ENCODE results near the gene MRPL19.

The MRPL19 gene

DNA sequence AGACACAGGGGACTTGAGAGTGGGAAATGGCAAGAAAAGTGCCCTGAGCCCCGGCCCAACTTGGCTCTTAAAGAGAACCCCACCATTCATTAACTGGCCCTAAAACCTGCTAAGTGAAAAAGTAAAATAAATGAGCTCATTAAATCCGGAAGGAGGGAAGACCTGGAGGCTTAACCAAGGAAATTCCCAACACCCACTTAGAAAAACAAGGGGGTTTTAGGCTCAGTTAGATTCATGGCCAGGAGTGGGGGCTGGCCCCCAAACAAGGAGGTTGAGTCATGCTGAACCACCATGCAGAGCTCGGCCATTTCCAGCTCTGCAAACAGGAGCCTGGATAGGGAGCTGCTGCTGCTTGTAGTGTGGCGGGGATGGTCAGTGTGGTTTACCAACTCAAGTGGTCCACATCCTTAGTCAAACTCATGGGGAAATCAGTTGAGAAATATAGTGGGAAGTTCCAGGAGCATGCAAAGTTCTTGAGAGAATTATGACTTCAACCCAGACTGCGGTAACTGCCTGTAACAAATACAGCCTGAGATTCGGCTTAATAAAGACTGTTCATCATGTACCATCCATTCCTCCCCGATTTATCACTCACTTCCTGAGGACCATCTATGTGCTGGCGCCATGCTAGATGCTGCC, 39.7 kb upstream of the MRPL19 start:
- Histone ChIP-seq H3K36me3 (ENCODE audit: control insufficient read depth, insufficient read depth, low read length) (no peaks in the 10 kb centered on the region), H3K4me1 (ENCODE audit: control insufficient read depth, insufficient read depth, low read length, poor library complexity, severe bottlenecking) (peaks cover 3% of the 10 kb centered on the region), H3K4me3 (ENCODE audit: insufficient read depth, low read depth, low read length, poor library complexity, severe bottlenecking) (no peak overlapping the region), H3K27me3 (replicated peaks; ENCODE audit: control insufficient read depth, insufficient read depth, low read length, poor library complexity, severe bottlenecking) (peaks cover 21% of the 10 kb centered on the region), H3K27ac (ENCODE audit: insufficient read depth, low read length, poor library complexity, severe bottlenecking) (no peak overlapping the region), H3K9me3 (ENCODE audit: control insufficient read depth, low read length) (no peaks in the 10 kb centered on the region)
- no peak for DNase-seq

DNA sequence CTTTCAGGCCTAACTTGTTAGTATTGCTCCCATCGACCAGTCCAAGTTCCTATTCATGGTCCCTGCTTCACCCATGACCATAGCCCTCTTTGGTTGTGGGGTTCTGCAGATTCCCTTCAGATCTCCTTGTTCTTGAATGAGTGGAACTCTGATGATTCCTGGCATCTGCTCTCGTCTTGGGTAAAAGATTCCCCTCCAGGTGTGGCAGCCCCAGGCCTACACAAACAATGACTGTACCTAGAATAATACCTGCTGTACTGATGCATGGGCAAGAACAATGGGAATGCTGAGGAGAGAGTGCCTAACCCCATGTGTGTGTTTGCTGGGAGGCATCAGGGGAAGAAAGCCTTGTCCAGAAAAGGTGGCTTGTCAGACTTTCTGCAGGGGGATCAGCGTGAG, 39.2 kb upstream of the MRPL19 start:
- Histone ChIP-seq H3K9me3 (ENCODE audit: control insufficient read depth, low read length) (no peaks in the 10 kb centered on the region), H3K27me3 (replicated peaks; ENCODE audit: control insufficient read depth, insufficient read depth, low read length, poor library complexity, severe bottlenecking) (peaks cover 21% of the 10 kb centered on the region), H3K36me3 (ENCODE audit: control insufficient read depth, insufficient read depth, low read length) (no peaks in the 10 kb centered on the region), H3K4me3 (ENCODE audit: insufficient read depth, low read depth, low read length, poor library complexity, severe bottlenecking) (no peak overlapping the region), H3K27ac (ENCODE audit: insufficient read depth, low read length, poor library complexity, severe bottlenecking) (no peak overlapping the region), H3K4me1 (ENCODE audit: control insufficient read depth, insufficient read depth, low read length, poor library complexity, severe bottlenecking) (peaks cover 3% of the 10 kb centered on the region)
- DNase-seq: no peak

DNA sequence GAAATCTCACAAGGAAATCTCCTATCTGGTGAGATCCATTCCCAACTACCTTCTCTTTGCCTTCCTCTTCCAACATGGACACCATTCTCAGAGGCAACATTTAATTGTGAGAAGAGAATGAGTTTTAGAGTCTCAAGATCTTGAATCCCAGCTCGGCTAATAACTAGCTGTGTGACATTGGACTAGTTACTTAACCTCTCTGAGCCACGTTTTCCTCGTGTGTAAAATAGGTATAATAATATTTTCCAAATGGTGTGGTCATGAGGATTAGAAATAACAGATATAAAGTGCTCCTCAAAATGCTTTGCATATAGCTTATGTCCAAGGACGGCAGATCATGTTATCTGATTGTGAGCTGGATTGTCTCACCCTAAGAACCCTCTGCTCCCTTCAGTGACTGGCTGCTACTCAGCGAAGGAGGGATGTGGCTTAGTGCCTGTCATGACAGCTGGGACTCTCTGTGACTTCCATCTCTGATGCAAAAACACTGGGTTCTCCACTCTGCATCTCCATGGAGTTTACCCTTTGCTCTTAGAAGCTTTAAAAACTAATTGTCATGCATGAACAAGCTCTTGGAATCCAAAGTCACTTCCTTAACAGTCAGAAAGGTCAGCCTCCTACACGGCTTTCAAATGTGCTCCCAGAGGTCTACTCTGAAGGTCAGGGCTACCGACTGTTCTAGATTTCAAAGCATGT, 38.4 kb upstream of the MRPL19 start:
- Histone ChIP-seq H3K27me3 (replicated peaks; ENCODE audit: control insufficient read depth, insufficient read depth, low read length, poor library complexity, severe bottlenecking) (peaks cover 21% of the 10 kb centered on the region), H3K9me3 (ENCODE audit: control insufficient read depth, low read length) (no peaks in the 10 kb centered on the region), H3K4me3 (ENCODE audit: insufficient read depth, low read depth, low read length, poor library complexity, severe bottlenecking) (no peak overlapping the region), H3K4me1 (ENCODE audit: control insufficient read depth, insufficient read depth, low read length, poor library complexity, severe bottlenecking) (peaks cover 3% of the 10 kb centered on the region), H3K36me3 (ENCODE audit: control insufficient read depth, insufficient read depth, low read length) (no peaks in the 10 kb centered on the region), H3K27ac (ENCODE audit: insufficient read depth, low read length, poor library complexity, severe bottlenecking) (no peak overlapping the region)
- DNase-seq: no peak

DNA sequence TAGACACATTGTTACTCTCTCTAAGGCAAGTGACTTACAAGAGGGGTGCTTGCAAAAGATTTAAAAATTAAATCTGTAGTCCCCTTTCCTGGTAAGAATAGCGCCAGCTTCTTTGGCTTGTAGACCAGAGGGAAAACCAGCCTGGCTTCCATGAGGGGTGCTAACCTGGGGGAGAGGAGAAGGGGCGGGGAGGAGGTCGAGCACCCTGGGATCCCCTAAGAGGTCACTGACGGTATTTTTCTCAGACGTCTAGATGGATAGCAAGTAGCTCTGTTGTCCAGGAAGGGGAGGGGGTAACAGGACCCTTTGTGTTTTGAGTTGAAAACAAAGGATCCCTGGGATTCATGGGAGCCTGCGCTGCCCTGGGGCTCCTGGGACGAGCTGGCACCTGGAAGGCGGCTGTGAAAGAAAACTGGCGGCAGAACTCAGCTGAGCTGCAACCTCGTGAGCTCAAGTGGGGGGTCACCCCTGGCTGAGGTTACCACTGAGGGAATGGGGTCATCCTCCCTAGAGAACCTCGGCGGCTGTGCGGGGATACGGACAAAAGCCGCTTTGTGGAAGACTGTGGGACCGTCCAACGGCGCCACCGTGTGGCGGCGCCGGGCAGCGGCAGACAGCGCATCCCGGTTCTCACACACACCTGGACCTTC, 37.8 kb upstream of the MRPL19 start:
- Histone ChIP-seq H3K9me3 (ENCODE audit: control insufficient read depth, low read length) (no peaks in the 10 kb centered on the region), H3K36me3 (ENCODE audit: control insufficient read depth, insufficient read depth, low read length) (no peaks in the 10 kb centered on the region), H3K4me3 (ENCODE audit: insufficient read depth, low read depth, low read length, poor library complexity, severe bottlenecking) (peak overlapping the region; percentile 22), H3K27ac (ENCODE audit: insufficient read depth, low read length, poor library complexity, severe bottlenecking) (no peak overlapping the region), H3K4me1 (ENCODE audit: control insufficient read depth, insufficient read depth, low read length, poor library complexity, severe bottlenecking) (peaks cover 3% of the 10 kb centered on the region), H3K27me3 (replicated peaks; ENCODE audit: control insufficient read depth, insufficient read depth, low read length, poor library complexity, severe bottlenecking) (peaks cover 21% of the 10 kb centered on the region)
- DNase-seq: peak in 1 of 3 donors; percentile 18

DNA sequence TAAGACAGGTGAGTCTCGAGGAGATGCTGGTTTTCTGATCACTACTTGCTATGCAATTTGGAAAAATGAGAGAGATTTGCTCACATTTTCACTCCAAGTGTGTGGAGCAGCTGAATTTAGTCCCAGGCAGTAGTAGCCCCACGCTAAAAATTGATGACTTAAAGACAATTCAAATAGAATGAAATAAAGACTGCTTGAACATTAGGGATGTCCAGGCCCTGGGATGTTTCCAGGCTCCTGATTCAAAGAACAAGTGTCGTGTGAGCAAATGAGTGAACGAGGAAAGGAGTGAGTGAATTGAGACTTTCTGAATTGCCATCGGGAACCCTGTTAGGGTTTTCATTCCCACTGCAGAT, 37.3 kb upstream of the MRPL19 start:
- no peak for DNase-seq
- Histone ChIP-seq H3K27ac (ENCODE audit: insufficient read depth, low read length, poor library complexity, severe bottlenecking) (no peak overlapping the region), H3K4me3 (ENCODE audit: insufficient read depth, low read depth, low read length, poor library complexity, severe bottlenecking) (no peak overlapping the region), H3K27me3 (replicated peaks; ENCODE audit: control insufficient read depth, insufficient read depth, low read length, poor library complexity, severe bottlenecking) (peaks cover 21% of the 10 kb centered on the region), H3K9me3 (ENCODE audit: control insufficient read depth, low read length) (no peaks in the 10 kb centered on the region), H3K36me3 (ENCODE audit: control insufficient read depth, insufficient read depth, low read length) (no peaks in the 10 kb centered on the region), H3K4me1 (ENCODE audit: control insufficient read depth, insufficient read depth, low read length, poor library complexity, severe bottlenecking) (peaks cover 3% of the 10 kb centered on the region)

DNA sequence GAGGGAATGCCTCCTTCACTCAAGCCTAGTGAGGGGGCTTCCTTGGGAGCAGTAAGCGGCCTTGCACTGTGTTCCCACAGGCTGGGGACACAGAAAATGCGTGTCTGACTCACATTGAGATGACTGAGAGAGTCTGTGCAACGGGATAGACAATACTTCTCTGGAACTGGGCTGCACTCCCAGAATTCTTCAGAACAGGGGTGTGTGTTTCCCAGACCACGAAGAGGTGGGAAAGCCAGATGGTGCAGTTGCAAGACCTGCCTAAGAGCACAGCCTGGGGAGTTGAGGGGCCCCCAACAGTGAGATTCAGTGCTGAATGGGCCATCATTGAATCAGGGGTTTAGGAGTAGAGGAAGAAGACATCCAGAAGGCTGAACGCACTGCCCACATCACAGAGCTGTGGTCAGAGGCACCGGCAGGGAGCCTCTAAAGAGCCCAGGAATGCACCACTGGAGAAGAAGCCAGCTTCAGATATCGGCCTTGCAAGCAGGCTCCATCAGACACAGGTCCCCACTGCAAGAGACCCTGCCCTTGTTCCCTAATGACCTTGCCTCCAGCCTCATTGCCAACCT, 36.6 kb upstream of the MRPL19 start:
- Histone ChIP-seq H3K27ac (ENCODE audit: insufficient read depth, low read length, poor library complexity, severe bottlenecking) (no peak overlapping the region), H3K9me3 (ENCODE audit: control insufficient read depth, low read length) (no peaks in the 10 kb centered on the region), H3K4me1 (ENCODE audit: control insufficient read depth, insufficient read depth, low read length, poor library complexity, severe bottlenecking) (peaks cover 3% of the 10 kb centered on the region), H3K27me3 (replicated peaks; ENCODE audit: control insufficient read depth, insufficient read depth, low read length, poor library complexity, severe bottlenecking) (peaks cover 21% of the 10 kb centered on the region), H3K36me3 (ENCODE audit: control insufficient read depth, insufficient read depth, low read length) (no peaks in the 10 kb centered on the region), H3K4me3 (ENCODE audit: insufficient read depth, low read depth, low read length, poor library complexity, severe bottlenecking) (no peak overlapping the region)
- DNase-seq: no peak

DNA sequence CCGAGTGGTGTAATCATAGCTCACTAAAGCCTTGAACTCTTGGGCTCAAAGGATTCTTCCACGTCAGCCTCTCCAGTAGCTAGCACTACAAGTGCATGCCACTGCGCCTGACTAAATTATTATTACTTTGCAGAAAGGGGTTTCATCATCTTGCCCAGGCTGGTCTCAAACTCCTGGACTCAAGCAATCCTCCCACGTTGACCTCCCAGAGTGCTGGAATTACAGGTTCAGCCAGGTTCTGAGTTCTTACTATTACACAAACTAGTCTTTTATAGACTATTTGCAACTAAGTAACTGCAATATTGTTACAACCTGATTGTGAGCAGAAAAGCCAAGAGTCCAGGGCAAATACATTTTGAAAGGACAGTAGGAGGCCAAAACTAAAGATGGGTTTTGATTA, 35.9 kb upstream of the MRPL19 start:
- Histone ChIP-seq H3K4me3 (ENCODE audit: insufficient read depth, low read depth, low read length, poor library complexity, severe bottlenecking) (no peak overlapping the region), H3K9me3 (ENCODE audit: control insufficient read depth, low read length) (no peaks in the 10 kb centered on the region), H3K36me3 (ENCODE audit: control insufficient read depth, insufficient read depth, low read length) (no peaks in the 10 kb centered on the region), H3K4me1 (ENCODE audit: control insufficient read depth, insufficient read depth, low read length, poor library complexity, severe bottlenecking) (peaks cover 3% of the 10 kb centered on the region), H3K27me3 (replicated peaks; ENCODE audit: control insufficient read depth, insufficient read depth, low read length, poor library complexity, severe bottlenecking) (peaks cover 18% of the 10 kb centered on the region), H3K27ac (ENCODE audit: insufficient read depth, low read length, poor library complexity, severe bottlenecking) (no peak overlapping the region)
- no peak for DNase-seq

DNA sequence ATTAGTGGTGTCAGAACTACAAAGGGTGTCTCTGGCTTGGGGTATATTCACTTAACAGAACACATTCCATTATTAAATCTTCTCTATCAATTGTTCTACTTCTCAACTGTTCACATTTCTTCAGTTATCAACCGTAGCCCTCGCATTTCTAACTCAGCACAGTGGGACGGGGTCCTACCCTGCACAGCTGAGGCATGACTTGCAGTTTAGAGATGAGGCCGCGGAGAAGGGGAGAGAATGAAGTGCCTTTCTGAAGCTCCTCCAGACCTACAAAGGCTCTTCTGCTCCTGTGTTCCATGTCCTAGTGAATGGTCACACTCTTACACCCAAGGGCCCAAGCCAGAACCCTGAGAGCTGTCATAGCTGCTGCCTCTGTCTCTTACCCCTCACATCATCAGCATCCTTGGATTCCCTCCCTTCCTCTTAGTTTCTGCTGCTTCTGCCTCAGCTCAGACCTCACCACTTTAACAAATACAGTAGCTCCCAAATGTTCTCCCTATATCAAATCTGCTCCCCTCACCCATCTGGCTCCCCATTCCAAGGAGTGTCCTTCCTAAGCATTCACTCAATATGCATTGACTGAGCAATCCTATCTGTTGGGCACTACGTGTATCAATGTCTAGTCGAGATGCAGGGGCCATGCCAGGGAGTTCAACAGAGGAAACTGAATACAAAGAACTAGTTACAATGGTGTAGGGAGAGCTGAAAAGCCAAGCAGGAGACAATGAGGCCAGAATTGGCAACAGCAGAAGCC, 34.3 kb upstream of the MRPL19 start:
- no peak overlapping the region for H3K4me3 ChIP-seq (ENCODE audit: insufficient read depth, low read depth, low read length, poor library complexity, severe bottlenecking)
- H3K27me3 ChIP-seq (replicated peaks; ENCODE audit: control insufficient read depth, insufficient read depth, low read length, poor library complexity, severe bottlenecking): peaks cover 15% of the 10 kb centered on the region
- no peaks in the 10 kb centered on the region for H3K36me3 ChIP-seq (ENCODE audit: control insufficient read depth, insufficient read depth, low read length)
- no peak for DNase-seq
- no peak overlapping the region for H3K27ac ChIP-seq (ENCODE audit: insufficient read depth, low read length, poor library complexity, severe bottlenecking)
- no peaks in the 10 kb centered on the region for H3K9me3 ChIP-seq (ENCODE audit: control insufficient read depth, low read length)
- peaks cover 3% of the 10 kb centered on the region for H3K4me1 ChIP-seq (ENCODE audit: control insufficient read depth, insufficient read depth, low read length, poor library complexity, severe bottlenecking)

DNA sequence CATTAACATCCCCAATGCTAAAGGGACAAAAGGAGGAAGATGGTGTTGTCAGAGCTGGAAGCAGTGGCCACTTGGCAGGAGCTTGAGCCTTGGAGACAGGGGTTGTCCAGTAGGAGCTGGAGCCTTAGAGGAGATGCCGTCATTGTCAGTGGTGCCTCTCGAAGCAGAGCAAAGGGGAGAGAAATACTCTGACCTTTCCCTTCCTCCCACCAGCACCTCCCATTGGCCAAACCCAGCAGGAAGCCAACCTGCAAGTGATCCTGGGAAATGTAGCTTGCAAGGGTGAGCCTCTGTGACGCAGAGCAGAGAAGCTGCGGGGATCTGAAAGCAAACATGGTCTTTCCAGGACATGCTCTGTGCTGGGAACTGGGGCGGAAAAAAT, 33.7 kb upstream of the MRPL19 start:
- no peak overlapping the region for H3K27ac ChIP-seq (ENCODE audit: insufficient read depth, low read length, poor library complexity, severe bottlenecking)
- no peaks in the 10 kb centered on the region for H3K36me3 ChIP-seq (ENCODE audit: control insufficient read depth, insufficient read depth, low read length)
- no peak overlapping the region for H3K4me3 ChIP-seq (ENCODE audit: insufficient read depth, low read depth, low read length, poor library complexity, severe bottlenecking)
- H3K4me1 ChIP-seq (ENCODE audit: control insufficient read depth, insufficient read depth, low read length, poor library complexity, severe bottlenecking): peaks cover 3% of the 10 kb centered on the region
- H3K9me3 ChIP-seq (ENCODE audit: control insufficient read depth, low read length): no peaks in the 10 kb centered on the region
- H3K27me3 ChIP-seq (replicated peaks; ENCODE audit: control insufficient read depth, insufficient read depth, low read length, poor library complexity, severe bottlenecking): peaks cover 12% of the 10 kb centered on the region
- DNase-seq: no peak
